Stimulated activated CD4-positive, alpha-beta T cell treated with anti-CD3 and anti-CD28 coated beads, Interleukin-12 subunit alpha, Interleukin-12 subunit beta, amount 100 ng/mL, for 48 hours (primary cell): ENCODE data around the gene GGN.
"Not testable (repeated sequence)": the region's sequence is repeated elsewhere in the genome, so short reads cannot be mapped to it uniquely, and the experiment has no call there.

Experiments
- DNase-seq, 3 donors: peaks; one replicate each; pipeline ENCODE4 v3.0.0-alpha.2; 2020; ENCODE audit warnings: low read depth in 2 of 3, low spot score in 1 of 3

Gene GGN

GRCh38 chr19:38411898-38412297 lies 24.1 kb upstream of the GGN start:
- not testable (repeated sequence) for DNase-seq

- no peak for DNase-seq
Measured at GRCh38 chr19:38411041-38411712, 23.3 kb upstream of the GGN start.

- DNase-seq, result not testable (repeated sequence)
Measured at GRCh38 chr19:38410407-38410806, 22.6 kb upstream of the GGN start.

GRCh38 chr19:38409631-38410133 lies 21.8 kb upstream of the GGN start:
- DNase-seq, result no peak

- DNase-seq, result no peak
Measured at GRCh38 chr19:38405276-38405675, 17.4 kb upstream of the GGN start.

GRCh38 chr19:38404858-38405257 lies 17.0 kb upstream of the GGN start:
- DNase-seq, result no peak

GRCh38 chr19:38402967-38403674 lies 15.3 kb upstream of the GGN start, which contains the start of gene FAM98C:
Gene FAM98C, plus strand, starts transcription at chr19:38403093. Its CDS starts 61 bp downstream, at chr19:38403154.
- peak; percentile 95 to 96 (median 96) for DNase-seq

- DNase-seq, result no peak
Measured at GRCh38 chr19:38402623-38402966, 14.8 kb upstream of the GGN start.

GRCh38 chr19:38401148-38401547 lies 13.3 kb upstream of the GGN start:
- DNase-seq, result no peak

GRCh38 chr19:38400361-38400760 lies 12.5 kb upstream of the GGN start:
- DNase-seq, result no peak

- DNase-seq, result no peak
Measured at GRCh38 chr19:38399537-38399936, 11.7 kb upstream of the GGN start.

GRCh38 chr19:38399081-38399480 lies 11.2 kb upstream of the GGN start:
- DNase-seq, result no peak

GRCh38 chr19:38395381-38396114 lies 7.7 kb upstream of the GGN start:
- peak in 1 of 3 donors; percentile 31 for DNase-seq

GRCh38 chr19:38394488-38394887 lies 6.7 kb upstream of the GGN start:
- peak; percentile 61 to 74 (median 67) for DNase-seq

- no peak for DNase-seq
Measured at GRCh38 chr19:38392707-38393308, 5.0 kb upstream of the GGN start.

- no peak for DNase-seq
Measured at GRCh38 chr19:38391911-38392464, 4.2 kb upstream of the GGN start.

GRCh38 chr19:38389957-38390924 lies 2.4 kb upstream of the GGN start:
- no peak for DNase-seq

- DNase-seq, result no peak
Measured at GRCh38 chr19:38389101-38389925, 1.5 kb upstream of the GGN start.
